GM19467 (cell line): Measurements from ENCODE around the gene ZNF26.
"Not testable (repeated sequence)": the region's sequence is repeated elsewhere in the genome, so short reads cannot be mapped to it uniquely, and the experiment has no call there.

Experiments used
- ATAC-seq: cut with Tn5 transposase; IDR thresholded peaks from one replicate; pipeline ENCODE4 v1.9.1; 2021; ENCODE audit warnings: mild to moderate bottlenecking, moderate library complexity; ENCODE audit not compliant: unreplicated experiment

ZNF26 gene

DNA sequence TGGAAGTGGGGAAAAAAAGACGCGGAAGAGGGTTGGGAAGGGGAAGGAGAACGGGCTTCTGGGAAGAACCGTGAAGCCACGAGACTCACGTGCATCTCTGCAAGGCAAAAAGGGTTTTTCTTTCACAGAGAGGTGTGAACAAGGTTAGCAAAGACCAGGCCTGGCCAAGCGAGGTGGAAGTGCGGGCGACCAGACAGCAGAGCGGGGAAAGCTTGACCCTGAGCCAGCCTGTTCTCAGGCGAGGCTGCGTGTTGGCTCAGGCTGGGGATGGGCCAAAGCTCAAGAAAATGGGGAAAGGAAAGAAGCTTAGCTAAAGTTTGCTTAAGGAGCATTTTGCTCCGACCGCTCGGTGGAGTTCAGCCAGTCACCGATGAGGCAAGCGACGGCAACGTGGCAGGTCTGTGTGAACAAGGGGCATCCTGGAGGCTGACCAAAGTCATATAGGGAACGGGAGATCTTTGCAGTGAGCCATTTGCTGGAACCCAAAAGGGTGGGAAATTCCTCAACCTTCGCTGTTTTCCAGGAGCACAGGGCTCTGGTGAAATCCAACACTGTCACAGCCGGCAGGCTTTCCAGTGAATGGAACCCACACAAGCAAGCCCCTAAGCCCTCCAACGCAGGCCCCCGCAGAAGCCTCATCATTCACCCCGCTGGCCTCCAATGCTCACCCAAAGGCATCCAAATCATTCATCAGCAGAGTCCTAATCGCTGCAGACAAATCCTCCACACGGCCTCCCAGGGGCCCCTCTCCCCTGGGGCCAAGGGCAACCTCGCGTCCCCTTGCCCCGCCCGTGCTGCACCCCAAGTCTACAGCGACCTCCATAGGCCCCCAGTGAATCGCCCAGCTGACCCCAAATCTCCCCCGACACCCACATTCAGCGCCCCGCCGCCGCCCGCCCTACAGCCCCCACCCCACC, 30.8 kb upstream of the ZNF26 start:
- ATAC-seq: peak; percentile 29

DNA sequence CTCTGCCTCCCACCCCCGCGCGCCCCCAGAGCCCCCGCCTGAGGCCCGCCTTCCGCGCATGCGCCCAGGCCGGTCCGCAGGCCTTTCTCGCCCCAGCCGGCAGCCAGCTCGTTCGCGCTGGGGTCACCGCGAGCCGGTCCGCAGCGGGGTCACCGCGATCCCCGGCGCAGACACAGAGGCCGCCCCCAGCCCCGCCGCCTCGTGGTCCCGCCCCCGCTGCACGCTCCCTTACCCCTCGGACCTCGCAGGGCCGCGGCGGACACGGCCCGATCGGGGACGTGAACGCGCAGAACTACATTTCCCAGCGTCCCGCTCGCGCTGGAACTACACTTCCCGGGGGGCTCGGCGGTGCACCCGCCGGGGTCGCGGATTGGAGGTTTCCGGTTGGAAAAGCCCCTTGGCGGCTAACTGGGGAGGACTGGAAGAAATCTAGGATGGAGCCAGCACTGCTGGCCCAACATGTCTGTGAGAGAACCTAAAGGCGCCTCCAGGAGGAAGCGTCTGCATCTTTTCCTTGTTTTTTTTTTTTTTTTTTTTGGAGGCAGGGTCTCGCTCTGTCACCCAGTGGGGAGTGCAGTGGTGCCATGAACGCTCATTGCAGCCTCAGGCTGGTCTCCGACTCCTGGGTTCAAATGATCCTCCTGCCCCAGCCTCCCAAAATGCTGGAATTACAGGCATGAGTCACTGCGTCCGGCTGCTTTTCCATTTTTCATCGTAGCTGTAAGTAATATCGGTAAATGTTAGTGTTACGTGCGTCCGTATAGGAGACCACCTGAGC, 30.0 kb upstream of the ZNF26 start, which contains the start of gene ZNF605:
Gene ZNF605 (minus strand): TSS at position 296 of the 778 bp plus-strand sequence. CDS start 10,671 bp downstream, outside the sequence.
- peak; percentile 86 for ATAC-seq

DNA sequence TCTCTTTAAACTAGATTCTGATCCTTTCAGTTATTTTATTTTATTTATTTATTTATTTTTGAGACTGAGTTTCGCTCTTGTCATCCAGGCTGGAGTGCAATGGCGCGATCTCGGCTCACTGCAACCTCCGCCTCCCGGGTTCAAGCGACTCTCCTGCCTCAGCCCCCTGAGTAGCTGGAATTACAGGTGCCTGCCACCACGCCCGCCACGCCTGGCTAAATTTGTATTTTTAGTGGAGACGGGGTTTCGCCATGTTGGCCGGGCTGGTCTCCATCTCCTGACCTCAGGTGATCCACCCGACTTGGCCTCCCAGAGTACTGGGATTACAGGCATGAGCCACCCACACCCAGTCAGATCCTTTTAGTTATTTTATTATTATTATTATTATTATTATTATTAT, 24.4 kb upstream of the ZNF26 start:
- not testable (repeated sequence) for ATAC-seq

DNA sequence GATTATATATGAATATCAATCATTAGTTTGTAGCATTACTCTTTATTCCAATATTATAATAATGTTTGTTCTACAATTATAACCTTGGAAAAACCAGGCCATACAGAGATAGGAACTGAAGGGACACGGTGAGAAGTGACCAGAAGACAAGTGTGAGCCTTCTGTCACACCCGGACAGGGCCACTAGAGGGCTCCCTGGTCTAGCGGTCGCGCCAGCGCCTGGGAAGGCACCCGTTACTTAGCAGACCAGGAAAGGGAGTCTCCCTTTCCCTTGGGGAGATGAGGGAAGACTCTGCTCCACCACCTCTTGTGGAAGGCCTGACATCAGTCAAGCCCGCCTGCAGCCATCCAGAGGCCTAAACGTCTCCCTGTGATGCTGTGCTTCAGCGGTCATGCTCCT, 22.2 kb upstream of the ZNF26 start:
- not testable (repeated sequence) for ATAC-seq

DNA sequence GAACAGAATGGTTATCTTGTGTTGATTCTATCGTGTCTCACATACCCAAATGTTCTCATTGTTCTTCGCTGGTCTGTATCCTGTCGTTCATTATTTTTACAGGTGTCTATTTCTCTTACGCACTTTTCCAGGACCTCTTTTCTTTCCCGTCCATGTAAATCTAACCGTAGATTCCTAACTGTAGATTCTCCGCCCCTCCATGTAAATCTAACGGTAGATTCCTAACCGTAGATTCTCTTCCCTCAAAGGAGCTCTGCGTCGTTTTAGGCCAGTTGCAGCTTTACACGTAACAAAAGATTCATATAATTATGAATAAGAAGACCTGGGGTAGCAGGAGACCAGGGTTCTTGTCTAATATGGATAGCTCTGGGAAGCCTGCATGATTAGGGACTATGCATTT, 20.4 kb upstream of the ZNF26 start:
- no peak for ATAC-seq

DNA sequence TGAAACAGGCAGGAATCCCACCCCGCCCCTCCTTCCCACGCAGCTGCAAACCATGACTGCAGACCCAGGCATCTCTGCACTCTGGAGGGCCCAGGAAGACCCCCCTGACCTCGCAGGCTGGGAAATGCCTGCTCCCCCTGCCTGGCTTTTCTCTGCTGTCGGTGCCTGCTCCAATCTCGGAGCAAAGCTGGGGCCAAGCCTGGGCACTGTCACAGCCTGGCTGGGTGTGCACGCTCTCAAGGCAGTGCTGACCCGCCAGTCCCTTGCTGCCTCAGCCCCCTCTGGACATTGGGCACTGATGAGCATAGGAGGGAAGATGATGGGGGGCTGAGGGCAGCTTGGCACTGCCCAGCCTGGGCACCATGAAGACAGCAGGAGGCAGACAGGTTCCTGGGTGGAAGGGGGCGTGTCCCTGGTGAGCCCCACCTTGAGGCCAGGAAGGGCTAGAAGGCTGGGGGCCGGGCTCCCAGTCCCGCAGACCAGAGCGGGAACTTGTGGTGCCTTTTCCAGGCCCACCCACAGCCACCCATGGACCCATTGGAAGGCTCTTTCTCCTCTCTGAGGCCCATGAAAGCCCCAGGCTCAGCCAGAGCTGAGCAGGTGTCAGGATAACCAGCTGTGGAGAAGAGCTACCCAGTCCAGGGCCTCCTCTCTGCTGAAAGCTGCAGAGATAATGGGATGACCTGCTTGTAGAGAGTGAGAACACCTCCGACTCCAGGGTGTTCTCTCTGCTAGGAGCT, 19.3 kb upstream of the ZNF26 start:
- ATAC-seq: no peak

DNA sequence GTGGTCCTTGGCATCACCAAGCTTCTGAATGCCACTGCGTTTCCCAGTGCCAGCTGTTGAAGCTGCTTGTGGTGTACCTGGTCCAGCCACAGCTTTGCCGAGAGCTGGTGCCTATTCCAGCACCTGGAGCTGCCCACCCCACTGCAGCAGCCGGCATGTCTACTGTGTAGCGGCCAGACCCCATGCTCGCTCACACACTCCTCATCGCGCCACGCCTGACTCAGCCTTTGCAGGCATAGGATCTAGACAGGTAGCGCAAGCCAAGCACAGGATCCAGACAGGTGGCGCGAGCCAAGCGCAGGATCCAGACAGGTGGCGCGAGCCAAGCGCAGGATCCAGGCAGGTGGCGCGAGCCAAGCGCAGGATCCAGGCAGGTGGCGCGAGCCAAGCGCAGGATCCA, 18.4 kb upstream of the ZNF26 start:
- ATAC-seq: no peak

DNA sequence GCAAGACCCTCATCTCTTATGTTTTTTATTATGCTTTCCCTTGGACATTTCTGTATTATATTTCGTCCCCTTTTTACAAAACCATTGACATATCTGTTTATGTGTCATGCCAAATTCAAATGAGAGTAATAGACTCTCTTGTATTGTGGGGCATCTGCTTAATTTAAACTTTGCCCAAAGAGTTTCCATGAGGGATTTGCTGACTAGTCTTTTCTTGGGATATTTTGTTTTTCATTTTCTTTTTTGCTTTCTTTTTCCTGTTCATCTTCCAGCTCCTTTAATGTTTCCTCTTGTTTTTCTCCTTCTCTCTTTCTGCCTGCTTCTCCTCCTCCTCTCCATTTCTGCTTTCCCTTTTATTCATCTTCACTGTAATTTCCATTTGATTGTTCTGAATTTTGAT, 13.8 kb upstream of the ZNF26 start:
- ATAC-seq: no peak

DNA sequence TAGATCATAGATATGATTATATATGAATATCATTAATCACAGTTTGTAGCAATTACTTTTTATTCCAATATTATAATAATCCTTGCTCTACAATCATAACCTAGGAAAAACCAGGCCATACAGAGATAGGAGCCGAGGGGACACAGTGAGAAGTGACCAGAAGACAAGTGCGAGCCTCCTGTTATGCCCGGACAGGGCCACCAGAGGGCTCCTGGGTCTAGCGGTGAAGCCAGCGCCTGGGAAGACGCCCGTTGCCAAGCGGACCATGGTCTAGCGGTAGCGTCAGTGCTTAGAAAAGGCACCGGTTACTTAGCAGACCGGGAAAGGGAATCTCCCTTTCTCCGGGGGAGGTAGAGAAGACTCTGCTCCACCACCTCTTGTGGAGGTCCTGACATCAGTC, 9.3 kb upstream of the ZNF26 start:
- ATAC-seq: not testable (repeated sequence)

DNA sequence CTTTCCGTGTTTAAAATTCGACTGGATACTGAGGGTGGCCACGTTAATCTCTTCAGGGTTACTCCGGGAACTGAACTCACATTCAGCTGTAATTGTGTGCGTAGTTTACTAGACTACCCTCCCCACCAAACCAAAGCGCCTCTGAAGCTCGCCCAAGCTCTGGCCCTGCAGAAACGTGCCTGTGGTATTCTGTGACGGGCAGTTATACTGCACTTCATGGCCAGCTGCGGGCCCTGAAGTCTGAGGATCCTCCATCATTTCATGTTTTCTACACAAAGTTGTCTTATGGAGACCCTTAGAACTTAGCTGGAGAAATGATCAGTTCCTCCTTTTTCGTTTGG, 688 bp downstream of the ZNF26 start:
- no peak for ATAC-seq

DNA sequence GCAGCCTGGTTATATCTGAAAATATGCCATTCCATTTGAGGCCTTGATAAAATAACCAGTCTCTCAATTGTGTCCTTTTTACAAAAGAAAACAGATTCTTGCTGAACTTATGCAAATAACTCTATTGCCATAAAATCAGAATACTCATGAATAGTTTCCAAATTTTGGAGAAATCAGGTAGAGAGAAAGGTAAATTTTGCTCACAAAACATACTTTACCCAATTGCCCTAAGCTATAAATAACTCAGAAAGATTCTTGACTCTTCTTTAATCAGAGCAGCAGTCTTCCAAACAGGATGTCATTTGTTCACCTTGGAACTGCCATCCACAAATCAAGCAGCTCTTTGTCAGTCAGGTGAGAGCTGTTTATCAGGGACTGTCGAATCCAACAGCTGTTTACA, 12.6 kb downstream of the ZNF26 start:
- ATAC-seq: no peak

DNA sequence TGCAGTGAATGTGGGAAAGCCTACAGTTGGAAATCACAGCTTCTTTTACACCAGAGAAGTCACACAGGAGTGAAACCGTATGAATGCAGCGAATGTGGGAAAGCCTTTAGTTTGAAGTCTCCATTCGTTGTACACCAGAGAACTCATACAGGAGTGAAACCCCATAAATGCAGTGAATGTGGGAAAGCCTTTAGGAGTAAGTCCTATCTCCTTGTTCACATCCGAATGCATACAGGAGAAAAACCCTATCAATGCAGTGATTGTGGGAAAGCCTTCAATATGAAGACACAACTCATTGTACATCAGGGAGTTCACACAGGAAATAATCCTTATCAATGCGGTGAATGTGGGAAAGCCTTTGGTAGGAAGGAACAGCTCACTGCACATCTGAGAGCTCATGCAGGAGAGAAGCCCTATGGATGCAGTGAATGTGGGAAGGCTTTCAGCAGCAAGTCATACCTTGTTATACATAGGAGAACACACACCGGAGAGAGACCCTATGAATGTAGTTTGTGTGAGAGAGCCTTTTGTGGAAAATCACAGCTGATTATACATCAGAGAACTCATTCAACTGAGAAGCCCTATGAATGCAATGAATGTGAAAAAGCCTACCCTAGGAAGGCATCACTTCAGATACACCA, 24.6 kb downstream of the ZNF26 start:
- no peak for ATAC-seq

DNA sequence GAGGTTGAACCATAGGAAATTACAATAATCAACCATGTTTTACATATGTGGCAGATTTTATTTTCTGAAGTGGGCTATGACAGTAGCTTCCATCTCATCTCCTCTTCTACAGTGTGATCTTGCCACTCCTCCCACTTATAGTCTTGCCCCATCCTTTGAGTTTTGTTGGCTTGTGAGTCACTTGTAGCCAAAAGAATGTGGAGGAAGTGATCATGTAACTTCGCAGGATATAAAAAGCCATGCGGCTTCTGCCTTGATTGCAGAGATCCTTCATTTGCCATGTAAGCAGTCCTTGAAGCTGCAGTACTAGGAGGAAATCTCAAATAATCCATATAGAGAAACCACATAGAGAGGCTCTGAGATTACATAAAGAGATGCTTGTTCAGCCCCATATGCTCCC, 37.4 kb downstream of the ZNF26 start:
- no peak for ATAC-seq

DNA sequence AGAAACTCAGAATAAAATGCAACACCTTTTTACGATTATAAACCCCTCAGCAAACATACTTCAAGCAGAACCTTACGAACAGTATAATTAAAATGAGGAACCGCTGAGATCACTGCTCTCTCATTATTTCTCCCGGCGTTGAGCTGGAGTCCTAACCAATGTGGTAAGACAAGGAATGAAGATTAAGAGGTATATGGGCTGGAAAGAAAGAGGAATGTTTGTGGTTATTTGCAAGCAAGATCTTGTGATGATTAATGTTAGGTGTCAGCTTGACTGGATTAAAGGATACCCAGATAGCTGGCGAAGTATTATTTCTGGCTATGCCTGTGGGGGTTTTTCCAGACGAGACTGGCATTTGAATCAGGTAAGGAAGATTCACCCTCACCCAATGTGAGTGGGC, 40.8 kb downstream of the ZNF26 start:
- no peak for ATAC-seq

DNA sequence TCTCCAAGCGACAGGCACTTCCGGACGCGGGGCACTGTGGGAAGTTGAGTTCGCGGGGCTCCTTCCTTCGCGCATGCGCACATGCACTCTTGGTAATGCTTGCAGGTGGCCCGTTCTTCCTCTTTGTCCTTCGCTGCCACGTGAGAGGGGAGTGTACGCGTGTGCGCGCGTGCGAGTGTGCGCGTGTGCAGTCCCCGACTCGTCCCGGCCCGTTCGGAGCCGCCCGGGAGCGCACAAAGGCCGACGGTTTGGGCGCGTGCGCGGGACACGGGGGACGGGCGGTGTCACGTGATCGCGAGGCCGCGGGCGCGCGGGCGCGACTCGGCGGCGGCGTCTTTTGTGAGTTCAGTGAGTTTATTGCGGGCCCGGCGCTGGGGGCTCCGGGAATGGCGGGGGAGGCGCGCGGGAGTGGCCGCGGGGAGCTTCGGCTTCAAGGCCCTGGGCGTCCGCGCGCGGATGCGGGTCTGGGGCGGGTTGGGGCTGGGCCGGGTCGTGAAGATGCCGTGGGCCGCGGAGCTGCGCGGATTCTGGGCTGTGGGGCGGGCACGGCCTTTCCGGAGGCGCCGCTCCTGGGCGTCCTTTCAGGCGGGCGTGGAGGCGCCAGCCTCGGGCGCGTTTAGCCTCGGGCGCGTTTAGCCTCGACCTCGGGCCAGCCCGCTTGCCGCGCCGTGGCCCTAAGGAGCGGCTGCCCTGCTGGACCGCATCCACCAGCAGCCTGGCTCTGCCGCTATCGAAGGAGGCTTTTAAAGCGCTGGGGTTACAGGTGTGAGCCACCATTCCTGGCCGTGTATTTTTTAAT, 51.2 kb downstream of the ZNF26 start, which contains the start of gene ZNF84:
Gene ZNF84 (plus strand): TSS at position 303 of the 799 bp plus-strand sequence. CDS start 3,959 bp downstream, outside the sequence.
- peak; percentile 96 for ATAC-seq

DNA sequence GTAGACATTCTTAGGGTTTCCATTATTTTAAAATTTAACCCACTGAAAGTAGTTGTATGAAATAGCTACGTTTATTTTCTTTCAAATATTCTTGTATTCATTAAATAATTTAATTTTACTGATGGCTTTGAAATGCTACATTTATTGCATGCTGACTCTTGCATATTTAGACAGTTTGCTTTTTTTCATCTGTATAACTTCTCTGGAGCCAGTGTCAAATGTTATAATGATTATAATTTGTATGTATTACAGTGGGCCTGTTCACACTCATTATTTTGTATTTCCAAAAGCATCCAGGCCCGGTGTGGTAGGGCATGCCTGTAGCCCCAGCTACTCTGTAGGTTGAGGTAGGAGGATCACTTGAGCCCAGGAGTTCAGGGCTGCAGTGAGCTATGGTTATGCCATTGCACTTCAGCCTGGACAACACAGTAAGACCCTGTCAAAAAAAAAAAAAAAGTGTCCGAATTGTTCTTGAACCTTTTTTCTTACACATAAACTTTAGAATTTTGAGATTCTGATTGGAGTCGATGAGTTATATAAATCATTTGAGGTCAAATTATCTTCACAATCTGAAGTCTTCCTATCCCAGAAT, 52.0 kb downstream of the ZNF26 start:
- ATAC-seq: no peak

DNA sequence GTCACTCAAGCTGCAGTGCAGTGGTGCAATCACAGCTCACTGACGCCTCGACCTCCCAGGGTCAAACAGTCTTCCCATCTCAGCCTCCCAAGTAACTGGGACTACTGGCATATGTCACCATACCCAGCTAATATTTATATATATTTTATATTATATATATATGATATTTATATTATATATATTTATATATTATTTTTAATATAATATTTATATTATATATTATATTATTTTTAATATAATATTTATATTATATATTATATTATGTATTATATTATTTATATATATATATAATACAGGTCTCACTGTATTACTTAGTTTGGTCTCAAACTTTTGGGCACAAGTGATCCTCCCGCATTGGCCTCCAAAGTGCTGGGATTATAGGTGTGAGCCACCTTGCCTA, 60.5 kb downstream of the ZNF26 start:
- no peak for ATAC-seq

DNA sequence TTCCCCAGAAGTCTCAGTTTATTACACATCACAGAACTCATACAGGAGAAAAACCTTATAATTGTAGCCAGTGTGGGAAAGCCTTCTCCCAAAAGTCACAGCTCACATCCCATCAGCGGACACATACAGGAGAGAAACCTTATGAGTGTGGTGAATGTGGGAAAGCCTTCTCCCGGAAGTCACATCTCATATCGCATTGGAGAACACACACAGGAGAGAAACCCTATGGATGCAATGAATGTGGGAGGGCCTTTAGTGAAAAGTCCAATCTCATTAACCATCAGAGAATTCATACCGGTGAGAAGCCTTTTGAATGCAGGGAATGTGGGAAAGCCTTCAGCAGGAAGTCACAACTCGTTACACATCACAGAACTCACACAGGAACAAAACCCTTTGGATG, 71.3 kb downstream of the ZNF26 start:
- ATAC-seq: no peak
